SK-N-SH (cell line): Measurements from ENCODE around the gene ABCA7. TPM values are rescaled to one million over a fixed set of nuclear protein-coding genes. Genes with fewer than 3 reads are reported as not detected.

Experiments
- CTCF ChIA-PET: fragments of 300-600, 350-600 bp; formaldehyde crosslinking; extraction: SDS; loops from one replicate; lab custom pipeline; 2021; lab: Yijun Ruan, JAX
- POLR2A ChIA-PET: fragments of 350-600 bp; sonication (Branson Sonifier 250); formaldehyde crosslinking; extraction: SDS; loops from one replicate; lab custom pipeline; 2020; ENCODE audit warnings: antibody characterized with exemption, inconsistent platforms; lab: Yijun Ruan, JAX
- DNase-seq: peaks from one replicate; pipeline ENCODE4 v3.0.0; 2012
- H2AFZ ChIP-seq: fragments of 200-600 bp; sonication (generic); 2 replicates; pipeline ENCODE4 v1.8.1; 2016; ENCODE audit warnings: antibody characterized with exemption, mild to moderate bottlenecking, low read depth
- H3F3A ChIP-seq: fragments of 200-600 bp; sonication (generic); replicated peaks from 2 replicates; pipeline ENCODE3; 2016; ENCODE audit warnings: antibody characterized with exemption, mild to moderate bottlenecking; ENCODE audit not compliant: insufficient read depth
- H3K27ac ChIP-seq, 2 experiments: fragments of 200-500 bp in 1 of 2; fragments of 200-600 bp in 1 of 2; sonication (Bioruptor generic) in 1 of 2; sonication (generic), shearing (Covaris generic) in 1 of 2; 2 replicates each; pipeline versions ENCODE4 v1.5.1 to v1.6.1; 2014 to 2016; ENCODE audit warnings: low read depth in 2 of 2, inconsistent platforms in 1 of 2, low read length in 1 of 2, mild to moderate bottlenecking in 1 of 2, mixed read lengths in 1 of 2
- H3K27me3 ChIP-seq: fragments of 200-600 bp; sonication (generic), shearing (Covaris generic); 2 replicates; pipeline ENCODE4 v1.6.1; 2016; ENCODE audit warnings: mixed run types; ENCODE audit not compliant: insufficient read depth
- H3K36me3 ChIP-seq, 2 experiments: fragments of 200-500 bp in 1 of 2; fragments of 200-600 bp in 1 of 2; sonication (Bioruptor generic) in 1 of 2; sonication (generic) in 1 of 2; replicated peaks in 1 of 2; 2 replicates each; pipeline versions ENCODE3 to v1.5.1; 2014 to 2016; ENCODE audit warnings: low read length in 1 of 2, mild to moderate bottlenecking in 1 of 2; ENCODE audit not compliant: insufficient read depth in 2 of 2, control insufficient read depth in 1 of 2
- H3K4me1 ChIP-seq, 2 experiments: fragments of 200-500 bp in 1 of 2; fragments of 200-600 bp in 1 of 2; sonication (Bioruptor generic) in 1 of 2; sonication (generic), shearing (Covaris generic) in 1 of 2; 2 replicates each; pipeline versions ENCODE4 v1.5.1 to v1.6.1; 2014 to 2016; ENCODE audit warnings: low read depth in 1 of 2, low read length in 1 of 2, mixed run types in 1 of 2; ENCODE audit not compliant: insufficient read depth in 2 of 2, control insufficient read depth in 1 of 2
- H3K4me2 ChIP-seq: fragments of 200-600 bp; sonication (generic), shearing (Covaris generic); 2 replicates; pipeline ENCODE4 v1.6.1; 2017; ENCODE audit warnings: mixed run types
- H3K4me3 ChIP-seq, 2 experiments: fragments of 200-500 bp in 1 of 2; fragments of 200-600 bp in 1 of 2; sonication (Bioruptor generic) in 1 of 2; sonication (generic), shearing (Covaris generic) in 1 of 2; 2 replicates each; pipeline versions ENCODE4 v1.5.1 to v1.8.1; 2014 to 2016; ENCODE audit warnings: low read depth in 2 of 2, inconsistent platforms in 1 of 2, low read length in 1 of 2, mild to moderate bottlenecking in 1 of 2, mixed read lengths in 1 of 2, moderate library complexity in 1 of 2
- H3K79me2 ChIP-seq: fragments of 200-600 bp; sonication (generic); 2 replicates; pipeline ENCODE4 v1.8.1; 2017; ENCODE audit warnings: mild to moderate bottlenecking; ENCODE audit not compliant: insufficient read depth
- H3K9ac ChIP-seq: fragments of 200-600 bp; sonication (generic); 2 replicates; pipeline ENCODE4 v1.6.1; 2017; ENCODE audit warnings: mixed run types
- H3K9me2 ChIP-seq: fragments of 200-600 bp; sonication (generic); 2 replicates; pipeline ENCODE4 v1.6.1; 2017; ENCODE audit warnings: mixed run types
- H3K9me3 ChIP-seq: fragments of 200-600 bp; sonication (generic); 2 replicates; pipeline ENCODE4 v1.6.1; 2017; ENCODE audit warnings: mixed run types, mild to moderate bottlenecking, moderate library complexity
- H4K20me1 ChIP-seq: fragments of 200-600 bp; sonication (generic); 2 replicates; pipeline ENCODE4 v1.6.1; 2017; ENCODE audit warnings: mild to moderate bottlenecking, mixed run types; ENCODE audit not compliant: insufficient read depth
- MEF2A ChIP-seq: IDR thresholded peaks from 2 replicates; pipeline ENCODE4 v1.4.0; 2012; ENCODE audit warnings: low read depth, borderline replicate concordance
- SMC3 ChIP-seq: IDR thresholded peaks from 2 replicates; pipeline ENCODE4 v1.6.1; 2012; ENCODE audit warnings: low read depth, low read length, improper control_type of control experiment
- TAF1 ChIP-seq: IDR thresholded peaks from 2 replicates; pipeline ENCODE4 v1.6.1; 2012; ENCODE audit warnings: low read depth, mild to moderate bottlenecking, low read length, moderate library complexity, borderline replicate concordance
- WGBS: methylation state at CpG from one replicate; pipeline ENCODE4 v1.1.6; 2017; ENCODE audit warnings: low lambda C conversion rate; 5-methylcytosine and 5-hydroxymethylcytosine counted together
- polyA plus RNA-seq, 3 experiments: library from polyadenylated mRNA; depleted of rRNA; stranded (reverse); fragments of >200 nt; gene quantifications; 2 replicates each; pipeline ENCODE4 v1.2.3, GENCODE V29; 2012
- TF ChIP-seq, protein P1 (sequence below): IDR thresholded peaks from 2 replicates; pipeline ENCODE4; 2012
- TF ChIP-seq, protein P2 (sequence below): fragments of 200-600 bp; sonication (generic); IDR thresholded peaks from 2 replicates; pipeline ENCODE4 v1.6.1; 2017; ENCODE audit warnings: antibody characterized with exemption, mild to moderate bottlenecking, moderate library complexity
- TF ChIP-seq, protein P3 (sequence below): IDR thresholded peaks from 2 replicates; pipeline ENCODE4 v1.6.1; 2012; ENCODE audit warnings: mild to moderate bottlenecking, low read depth, low read length, moderate library complexity

The ABCA7 gene
- polyA plus RNA-seq, 1 of the 3 experiments (the other 2 are of a cell fraction), result 7.8 TPM

DNA sequence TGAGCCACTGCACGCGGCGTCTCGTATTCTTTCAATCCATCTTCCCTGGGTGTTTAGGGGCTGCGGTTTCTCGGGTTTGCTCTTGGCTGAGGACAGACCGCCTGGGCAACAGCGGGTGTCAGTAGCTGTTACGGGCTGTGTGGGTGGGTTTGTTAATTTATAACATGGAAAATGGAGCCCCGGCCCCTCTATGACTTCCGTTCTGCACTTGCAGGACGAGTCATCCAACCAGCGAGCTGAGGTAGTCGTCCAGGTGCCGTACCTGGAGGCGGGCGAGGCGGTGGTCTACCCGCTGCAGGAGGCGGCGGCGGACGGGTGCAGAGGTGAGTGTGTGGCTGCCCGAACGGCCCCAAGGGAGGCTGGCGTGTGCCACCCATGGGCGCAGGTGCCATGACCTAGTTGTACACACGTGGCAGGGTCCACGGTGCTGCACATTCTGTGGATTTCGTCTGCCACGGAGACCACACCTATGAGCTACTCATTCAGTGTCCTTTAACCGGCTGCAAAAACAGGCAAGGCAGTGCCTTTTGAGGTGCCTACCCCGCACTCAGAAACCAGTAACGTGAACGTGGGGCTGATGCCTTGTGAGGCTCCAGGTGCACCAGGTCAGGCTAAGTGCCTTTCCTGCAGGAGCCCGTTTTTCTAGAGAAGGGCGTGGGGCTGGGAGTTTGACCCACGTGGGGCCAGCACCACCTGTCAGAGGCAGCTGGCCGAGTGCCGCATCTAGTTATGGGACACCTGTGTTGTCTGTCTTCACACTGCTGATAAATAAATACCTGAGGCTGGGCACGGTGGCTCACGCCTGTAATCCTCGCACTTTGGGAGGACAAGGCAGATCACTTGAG lies 44.3 kb downstream of the ABCA7 start:
- H3K4me3 ChIP-seq, result no peak overlapping the region
- no peaks in the 10 kb centered on the region for H3K9me2 ChIP-seq
- no peaks in the 10 kb centered on the region for H3K79me2 ChIP-seq
- no peak overlapping the region for H3K4me2 ChIP-seq
- no peaks in the 10 kb centered on the region for H4K20me1 ChIP-seq
- no peak overlapping the region for H2AFZ ChIP-seq
- no peak overlapping the region for H3K27ac ChIP-seq
- TF ChIP-seq SMC3 (no peak), MEF2A (no peak), TAF1 (no peak)
- TF ChIP-seq, protein P1, sequence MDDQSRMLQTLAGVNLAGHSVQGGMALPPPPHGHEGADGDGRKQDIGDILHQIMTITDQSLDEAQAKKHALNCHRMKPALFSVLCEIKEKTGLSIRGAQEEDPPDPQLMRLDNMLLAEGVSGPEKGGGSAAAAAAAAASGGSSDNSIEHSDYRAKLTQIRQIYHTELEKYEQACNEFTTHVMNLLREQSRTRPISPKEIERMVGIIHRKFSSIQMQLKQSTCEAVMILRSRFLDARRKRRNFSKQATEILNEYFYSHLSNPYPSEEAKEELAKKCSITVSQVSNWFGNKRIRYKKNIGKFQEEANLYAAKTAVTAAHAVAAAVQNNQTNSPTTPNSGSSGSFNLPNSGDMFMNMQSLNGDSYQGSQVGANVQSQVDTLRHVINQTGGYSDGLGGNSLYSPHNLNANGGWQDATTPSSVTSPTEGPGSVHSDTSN, result no peak
- TF ChIP-seq, protein P2, sequence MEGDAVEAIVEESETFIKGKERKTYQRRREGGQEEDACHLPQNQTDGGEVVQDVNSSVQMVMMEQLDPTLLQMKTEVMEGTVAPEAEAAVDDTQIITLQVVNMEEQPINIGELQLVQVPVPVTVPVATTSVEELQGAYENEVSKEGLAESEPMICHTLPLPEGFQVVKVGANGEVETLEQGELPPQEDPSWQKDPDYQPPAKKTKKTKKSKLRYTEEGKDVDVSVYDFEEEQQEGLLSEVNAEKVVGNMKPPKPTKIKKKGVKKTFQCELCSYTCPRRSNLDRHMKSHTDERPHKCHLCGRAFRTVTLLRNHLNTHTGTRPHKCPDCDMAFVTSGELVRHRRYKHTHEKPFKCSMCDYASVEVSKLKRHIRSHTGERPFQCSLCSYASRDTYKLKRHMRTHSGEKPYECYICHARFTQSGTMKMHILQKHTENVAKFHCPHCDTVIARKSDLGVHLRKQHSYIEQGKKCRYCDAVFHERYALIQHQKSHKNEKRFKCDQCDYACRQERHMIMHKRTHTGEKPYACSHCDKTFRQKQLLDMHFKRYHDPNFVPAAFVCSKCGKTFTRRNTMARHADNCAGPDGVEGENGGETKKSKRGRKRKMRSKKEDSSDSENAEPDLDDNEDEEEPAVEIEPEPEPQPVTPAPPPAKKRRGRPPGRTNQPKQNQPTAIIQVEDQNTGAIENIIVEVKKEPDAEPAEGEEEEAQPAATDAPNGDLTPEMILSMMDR, result no peak
- TF ChIP-seq, protein P3, sequence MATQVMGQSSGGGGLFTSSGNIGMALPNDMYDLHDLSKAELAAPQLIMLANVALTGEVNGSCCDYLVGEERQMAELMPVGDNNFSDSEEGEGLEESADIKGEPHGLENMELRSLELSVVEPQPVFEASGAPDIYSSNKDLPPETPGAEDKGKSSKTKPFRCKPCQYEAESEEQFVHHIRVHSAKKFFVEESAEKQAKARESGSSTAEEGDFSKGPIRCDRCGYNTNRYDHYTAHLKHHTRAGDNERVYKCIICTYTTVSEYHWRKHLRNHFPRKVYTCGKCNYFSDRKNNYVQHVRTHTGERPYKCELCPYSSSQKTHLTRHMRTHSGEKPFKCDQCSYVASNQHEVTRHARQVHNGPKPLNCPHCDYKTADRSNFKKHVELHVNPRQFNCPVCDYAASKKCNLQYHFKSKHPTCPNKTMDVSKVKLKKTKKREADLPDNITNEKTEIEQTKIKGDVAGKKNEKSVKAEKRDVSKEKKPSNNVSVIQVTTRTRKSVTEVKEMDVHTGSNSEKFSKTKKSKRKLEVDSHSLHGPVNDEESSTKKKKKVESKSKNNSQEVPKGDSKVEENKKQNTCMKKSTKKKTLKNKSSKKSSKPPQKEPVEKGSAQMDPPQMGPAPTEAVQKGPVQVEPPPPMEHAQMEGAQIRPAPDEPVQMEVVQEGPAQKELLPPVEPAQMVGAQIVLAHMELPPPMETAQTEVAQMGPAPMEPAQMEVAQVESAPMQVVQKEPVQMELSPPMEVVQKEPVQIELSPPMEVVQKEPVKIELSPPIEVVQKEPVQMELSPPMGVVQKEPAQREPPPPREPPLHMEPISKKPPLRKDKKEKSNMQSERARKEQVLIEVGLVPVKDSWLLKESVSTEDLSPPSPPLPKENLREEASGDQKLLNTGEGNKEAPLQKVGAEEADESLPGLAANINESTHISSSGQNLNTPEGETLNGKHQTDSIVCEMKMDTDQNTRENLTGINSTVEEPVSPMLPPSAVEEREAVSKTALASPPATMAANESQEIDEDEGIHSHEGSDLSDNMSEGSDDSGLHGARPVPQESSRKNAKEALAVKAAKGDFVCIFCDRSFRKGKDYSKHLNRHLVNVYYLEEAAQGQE, result no peak
- H3K27me3 ChIP-seq, result no peaks in the 10 kb centered on the region
- POLR2A ChIA-PET, result interaction anchor here (1.9 kb wide), 1 partner anchor 9 kb away, joined by 5 read pairs; no protein-coding TSS in a partner anchor
- 72% methylated on average over 31 of the region's 43 CpGs for WGBS
- H3K9ac ChIP-seq, result no peak overlapping the region
- H3F3A ChIP-seq, result peaks cover 13% of the 10 kb centered on the region
- peaks cover 0 to 11% of the 10 kb centered on the region in 2 experiments for H3K36me3 ChIP-seq
- CTCF ChIA-PET, result interaction anchor here (0.6 to 2.4 kb wide), 5 partner anchors 9 to 160 kb away, joined by 3 to 11 read pairs (median 5); no protein-coding TSS in a partner anchor
- no peak for DNase-seq
- H3K4me1 ChIP-seq, result peaks cover 0 to 22% of the 10 kb centered on the region in 2 experiments; a peak in 2 of 4 replicates
- H3K9me3 ChIP-seq, result no peaks in the 10 kb centered on the region
